Endothelial cell of umbilical vein (primary cell): ENCODE measurements around the gene USP11. TPM values are rescaled to one million over a fixed set of nuclear protein-coding genes. Genes with fewer than 3 reads are reported as not detected.

ENCODE experiments used
- BruUV-seq: library from RNA; stranded (reverse); fragments of 400-500 nt; replicated peaks from 2 replicates; lab custom pipeline; 2021; lab: Mats Ljungman, UMichigan
- CTCF ChIA-PET: fragments of 300-600, 350-600 bp; sonication (Branson Sonifier 250); formaldehyde crosslinking; loops from one replicate; lab custom pipeline; 2021; ENCODE audit warnings: antibody characterized with exemption, inconsistent platforms; lab: Charles Lee
- POLR2A ChIA-PET: fragments of 300-600, 350-600 bp; sonication (Branson Sonifier 250); formaldehyde crosslinking; loops from one replicate; lab custom pipeline; 2021; ENCODE audit warnings: antibody characterized with exemption, inconsistent platforms; lab: Charles Lee
- DNase-seq: peaks from one replicate; pipeline ENCODE4 v3.0.0-alpha.2; 2011; ENCODE audit warnings: low read depth, low spot score
- FAIRE-seq: peaks from 2 replicates; lab custom pipeline; 2011; peaks lifted over from hg19 to GRCh38; lab: Jason Lieb, UNC
- H2AFZ ChIP-seq: 2 replicates; pipeline ENCODE4 v1.6.0; 2012; ENCODE audit warnings: low read depth, low read length, control low read depth, inconsistent platforms
- H3K27ac ChIP-seq: 2 replicates; pipeline ENCODE4 v1.5.1; 2011; ENCODE audit warnings: low read depth, mild to moderate bottlenecking, control low read depth, low read length, moderate library complexity; ENCODE audit not compliant: insufficient read depth
- H3K27me3 ChIP-seq, 2 experiments: 2 replicates each; pipeline versions ENCODE4 v1.6.0 to v1.6.1; 2011; ENCODE audit warnings: low read length in 2 of 2, mixed read lengths in 1 of 2; ENCODE audit not compliant: control insufficient read depth in 2 of 2, insufficient read depth in 2 of 2
- H3K36me3 ChIP-seq, 2 experiments: 2 replicates in 1 of 2; 3 replicates in 1 of 2; pipeline ENCODE4 v1.5.1; 2011; ENCODE audit warnings: low read length in 2 of 2, mild to moderate bottlenecking in 1 of 2, moderate library complexity in 1 of 2; ENCODE audit not compliant: control insufficient read depth in 2 of 2, insufficient read depth in 2 of 2; ENCODE audit errors: extremely low read depth in 1 of 2
- H3K4me1 ChIP-seq: 3 replicates; pipeline ENCODE4 v1.5.1; 2011; ENCODE audit warnings: mild to moderate bottlenecking, low read length; ENCODE audit not compliant: control insufficient read depth, insufficient read depth; ENCODE audit errors: extremely low read depth
- H3K4me2 ChIP-seq: 2 replicates; pipeline ENCODE4 v1.6.1; 2011; ENCODE audit warnings: low read length, control low read depth, mixed read lengths; ENCODE audit not compliant: insufficient read depth
- H3K4me3 ChIP-seq, 3 experiments: fragments of 200-600 bp in 1 of 3; sonication (generic), shearing (Covaris generic) in 1 of 3; replicated peaks in 1 of 3; 2 replicates each; pipeline ENCODE4 v1.5.1; 2011 to 2016; ENCODE audit warnings: control low read depth in 3 of 3, low read length in 3 of 3, mild to moderate bottlenecking in 2 of 3, inconsistent platforms in 1 of 3, low read depth in 1 of 3, moderate library complexity in 1 of 3; ENCODE audit not compliant: insufficient read depth in 1 of 3
- H3K79me2 ChIP-seq: 2 replicates; pipeline ENCODE4 v1.6.0; 2012; ENCODE audit warnings: low read length, inconsistent platforms; ENCODE audit not compliant: control insufficient read depth, insufficient read depth
- H3K9ac ChIP-seq: replicated peaks from 2 replicates; pipeline ENCODE3; 2011; ENCODE audit warnings: low read length, control low read depth; ENCODE audit not compliant: insufficient read depth; ENCODE audit errors: extremely low read depth
- H3K9me1 ChIP-seq: replicated peaks from 3 replicates; pipeline ENCODE4 v1.6.0; 2011; ENCODE audit warnings: mild to moderate bottlenecking, low read length; ENCODE audit not compliant: control insufficient read depth, insufficient read depth; ENCODE audit errors: extremely low read depth
- H3K9me3 ChIP-seq: replicated peaks from 2 replicates; pipeline ENCODE4 v1.5.1; 2012; ENCODE audit warnings: low read length, inconsistent platforms; ENCODE audit not compliant: control insufficient read depth, insufficient read depth
- H4K20me1 ChIP-seq: replicated peaks from 2 replicates; pipeline ENCODE3; 2011; ENCODE audit warnings: mild to moderate bottlenecking, low read length; ENCODE audit not compliant: control insufficient read depth, insufficient read depth; ENCODE audit errors: extremely low read depth
- CTCF ChIP-seq, 2 donors: IDR thresholded peaks; 1 replicate in 1 of 2; 2 replicates in 1 of 2; pipeline ENCODE4 v1.5.1; 2011; ENCODE audit warnings: low read length in 2 of 2, mild to moderate bottlenecking in 2 of 2, moderate library complexity in 2 of 2, control low read depth in 1 of 2, inconsistent platforms in 1 of 2, low read depth in 1 of 2; ENCODE audit not compliant: insufficient read depth in 1 of 2; ENCODE audit errors: extremely low read depth in 1 of 2
- EZH2 ChIP-seq: IDR thresholded peaks from 2 replicates; pipeline ENCODE4 v1.6.1; 2012; ENCODE audit warnings: borderline replicate concordance, low read depth, mild to moderate bottlenecking, moderate library complexity, low read length, inconsistent platforms; ENCODE audit not compliant: severe bottlenecking
- FOS ChIP-seq: IDR thresholded peaks from 2 replicates; pipeline ENCODE4 v1.6.1; 2011; ENCODE audit warnings: mild to moderate bottlenecking, low read length, moderate library complexity, borderline replicate concordance; ENCODE audit not compliant: insufficient read depth
- GATA2 ChIP-seq: IDR thresholded peaks from 2 replicates; pipeline ENCODE4 v1.7.0; 2011; ENCODE audit warnings: low read depth, mild to moderate bottlenecking, moderate library complexity, mixed read lengths, low read length; ENCODE audit not compliant: insufficient read length, insufficient read depth
- JUN ChIP-seq: IDR thresholded peaks from 2 replicates; pipeline ENCODE4 v1.6.1; 2011; ENCODE audit warnings: borderline replicate concordance, low read depth; ENCODE audit not compliant: insufficient read length, insufficient read depth
- MAX ChIP-seq: IDR thresholded peaks from 2 replicates; pipeline ENCODE4 v1.6.1; 2011; ENCODE audit not compliant: insufficient read depth, insufficient read length
- MYC ChIP-seq: IDR thresholded peaks from one replicate; pipeline ENCODE4 v1.6.1; 2011; ENCODE audit warnings: mild to moderate bottlenecking, low read depth, low read length
- POLR2A ChIP-seq: IDR thresholded peaks from 2 replicates; pipeline ENCODE4 v1.6.1; 2012; ENCODE audit warnings: low read depth, mild to moderate bottlenecking, control low read depth, low read length
- POLR2AphosphoS5 ChIP-seq: IDR thresholded peaks from 2 replicates; pipeline ENCODE4 v1.6.1; 2012; ENCODE audit warnings: low read depth, mild to moderate bottlenecking, control low read depth, low read length, moderate library complexity; ENCODE audit not compliant: insufficient read depth
- dilution Hi-C: fragments of 300-500 bp; cut with MboI; formaldehyde crosslinking; loops from one replicate; pipeline ENCODE4 v1.15.0; 2019; ENCODE audit warnings: low sequenced_read_pairs; ENCODE audit not compliant: extremely low pct_ligation_motif_present
- intact Hi-C: fragments of 100-400 bp; cut with micrococcal nuclease; formaldehyde crosslinking; loops from one replicate; pipeline ENCODE4 v1.10.0; 2022
- polyA plus RNA-seq, 4 experiments: library from polyadenylated mRNA; depleted of rRNA in 3 of 4; stranded (reverse) in 3 of 4; unstranded in 1 of 4; fragments of >200 nt; gene quantifications; 2 replicates each; pipeline versions ENCODE4 v1.2.1 to v1.2.3, GENCODE V29; 2011 to 2012; ENCODE audit warnings: missing spikeins in 1 of 4
- total RNA-seq: library from RNA; stranded (reverse); gene quantifications from 2 replicates; pipeline ENCODE4 v1.2.3, GENCODE V29; 2021

The USP11 gene
- total and polyA plus RNA-seq, 2 donors (not counting 3 experiments of a cell fraction or from before 2014, with no cell fraction given) = 24.0 to 36.4 TPM

- DNase-seq (no peak), FAIRE-seq (no peak)
- Histone ChIP-seq H2AFZ (no peak overlapping the region), H3K36me3 (peaks cover 16 to 59% of the 10 kb centered on the region in 2 experiments), H3K9ac (no peak overlapping the region), H3K79me2 (peaks cover 32% of the 10 kb centered on the region), H3K27me3 (no peaks in the 10 kb centered on the region), H3K4me3 (no peak overlapping the region), H3K4me2 (no peak overlapping the region), H4K20me1 (no peaks in the 10 kb centered on the region), H3K4me1 (peaks cover 9% of the 10 kb centered on the region), H3K9me3 (no peaks in the 10 kb centered on the region), H3K27ac (no peak overlapping the region), H3K9me1 (no peaks in the 10 kb centered on the region)
- TF ChIP-seq FOS (no peak), CTCF (IDR thresholded peaks at IDR 0.05; ENCODE audit: extremely low read depth in 1 of 2, insufficient read depth in 1 of 2, low read depth in 1 of 2, low read length in 2 of 2) (no peak), MYC (no peak), MAX (no peak), EZH2 (no peak), POLR2A (no peak), JUN (no peak), POLR2AphosphoS5 (no peak), GATA2 (no peak)
- POLR2A ChIA-PET = no interaction called here
- CTCF ChIA-PET = interaction anchor here (1.4 to 1.5 kb wide), 2 partner anchors 183 to 322 kb away, joined by 4 to 6 read pairs; no protein-coding TSS in a partner anchor
- intact Hi-C loops (no loop called here), dilution Hi-C loops (no loop called here)
- no TSS peak for BruUV-seq
Observed at GRCh38 chrX:47201345-47201944, 31.4 kb upstream of the USP11 start.
